B cell (primary cell): ENCODE results near the gene CDK9.

Experiments used
- EZH2 ChIP-seq: IDR thresholded peaks from 2 replicates; pipeline ENCODE4 v1.6.1; 2012; ENCODE audit warnings: borderline replicate concordance, low read depth, mild to moderate bottlenecking, moderate library complexity, low read length; ENCODE audit not compliant: insufficient read depth, poor library complexity, severe bottlenecking
- TF ChIP-seq, protein P1 (sequence below): fragments of 200-600 bp; IDR thresholded peaks from one replicate; pipeline ENCODE4 v1.8.0; 2022; ENCODE audit warnings: antibody characterized with exemption, mild to moderate bottlenecking

DNA sequence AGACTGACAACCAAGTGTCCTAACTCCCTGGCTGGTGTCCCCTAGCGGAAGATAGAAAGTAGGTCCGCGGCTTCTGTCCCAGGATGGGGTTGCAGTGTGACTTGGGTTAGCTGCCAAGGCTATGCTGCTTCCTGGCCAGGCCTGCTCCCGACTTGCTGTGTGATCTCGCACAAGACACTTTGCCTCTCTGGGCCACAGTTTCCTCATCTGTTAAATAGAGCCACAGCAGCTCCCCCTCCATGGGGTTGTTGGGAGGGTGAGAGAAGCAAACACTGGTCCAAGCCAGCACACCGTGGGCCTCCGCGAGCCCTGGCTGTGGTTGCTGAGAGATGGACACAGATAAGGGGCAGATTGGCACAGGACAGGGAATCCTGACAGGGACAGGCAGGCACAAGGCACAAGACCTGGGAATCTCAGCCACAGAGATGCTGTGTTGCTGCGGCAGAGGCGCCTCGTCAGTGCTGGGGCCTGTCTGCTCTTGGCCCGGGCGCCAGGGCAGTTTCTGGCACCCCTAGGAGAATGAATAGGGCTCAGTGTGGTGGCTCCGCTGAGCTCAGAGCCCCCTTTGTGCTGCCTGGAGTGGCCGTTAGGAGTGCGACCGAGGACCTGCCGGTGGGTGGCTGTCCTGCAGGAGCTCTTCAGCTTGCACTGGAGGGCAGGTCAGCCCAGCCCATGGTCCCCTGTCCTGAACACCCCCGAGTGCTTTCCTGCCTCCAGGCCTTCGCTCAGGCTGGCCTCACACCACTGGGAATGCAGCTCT, 5.5 kb upstream of the CDK9 start:
- TF ChIP-seq, protein P1, sequence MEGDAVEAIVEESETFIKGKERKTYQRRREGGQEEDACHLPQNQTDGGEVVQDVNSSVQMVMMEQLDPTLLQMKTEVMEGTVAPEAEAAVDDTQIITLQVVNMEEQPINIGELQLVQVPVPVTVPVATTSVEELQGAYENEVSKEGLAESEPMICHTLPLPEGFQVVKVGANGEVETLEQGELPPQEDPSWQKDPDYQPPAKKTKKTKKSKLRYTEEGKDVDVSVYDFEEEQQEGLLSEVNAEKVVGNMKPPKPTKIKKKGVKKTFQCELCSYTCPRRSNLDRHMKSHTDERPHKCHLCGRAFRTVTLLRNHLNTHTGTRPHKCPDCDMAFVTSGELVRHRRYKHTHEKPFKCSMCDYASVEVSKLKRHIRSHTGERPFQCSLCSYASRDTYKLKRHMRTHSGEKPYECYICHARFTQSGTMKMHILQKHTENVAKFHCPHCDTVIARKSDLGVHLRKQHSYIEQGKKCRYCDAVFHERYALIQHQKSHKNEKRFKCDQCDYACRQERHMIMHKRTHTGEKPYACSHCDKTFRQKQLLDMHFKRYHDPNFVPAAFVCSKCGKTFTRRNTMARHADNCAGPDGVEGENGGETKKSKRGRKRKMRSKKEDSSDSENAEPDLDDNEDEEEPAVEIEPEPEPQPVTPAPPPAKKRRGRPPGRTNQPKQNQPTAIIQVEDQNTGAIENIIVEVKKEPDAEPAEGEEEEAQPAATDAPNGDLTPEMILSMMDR = no peak
- TF ChIP-seq EZH2 = no peak
